KOPT-K1 (cell line): ENCODE results near the gene BST1.
"Not testable (repeated sequence)": the region's sequence is repeated elsewhere in the genome, so short reads cannot be mapped to it uniquely, and the experiment has no call there.

ENCODE experiments used
- H3K27ac ChIP-seq: fragments of 200-600 bp; sonication (generic); 2 replicates; pipeline ENCODE4 v1.5.1; 2016; ENCODE audit warnings: antibody characterized with exemption, mild to moderate bottlenecking, low read depth, low read length; ENCODE audit not compliant: poor library complexity, severe bottlenecking
- H3K36me3 ChIP-seq: fragments of 200-600 bp; sonication (generic); 2 replicates; pipeline ENCODE4 v1.5.1; 2017; ENCODE audit warnings: antibody characterized with exemption, mild to moderate bottlenecking, low read length, moderate library complexity; ENCODE audit not compliant: insufficient read depth
- H3K9me3 ChIP-seq: fragments of 200-600 bp; sonication (generic); 2 replicates; pipeline ENCODE4 v1.5.1; 2017; ENCODE audit warnings: antibody characterized with exemption, low read length, mild to moderate bottlenecking; ENCODE audit not compliant: insufficient read depth, poor library complexity, severe bottlenecking

The BST1 gene

DNA sequence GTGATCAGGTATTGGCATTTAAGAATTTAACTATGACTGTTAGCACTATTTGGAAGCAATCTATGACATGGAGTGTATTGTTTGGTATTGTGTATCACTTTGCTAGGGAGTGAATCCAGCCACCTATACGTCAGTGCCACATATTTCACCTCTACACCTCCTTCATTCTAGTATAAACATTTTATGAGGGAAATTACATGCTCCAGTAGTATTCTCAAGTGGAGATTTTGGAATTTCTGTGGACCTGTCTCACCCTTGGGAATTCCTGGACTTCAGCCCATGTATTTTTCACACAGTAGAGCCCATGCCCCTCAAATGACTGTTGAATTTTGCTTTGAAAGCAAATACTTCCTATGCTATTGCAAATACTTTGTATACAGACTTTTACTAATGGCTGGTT, 11.3 kb downstream of the BST1 start:
- Histone ChIP-seq H3K36me3 (no peaks in the 10 kb centered on the region), H3K27ac (no peak overlapping the region), H3K9me3 (no peaks in the 10 kb centered on the region)

DNA sequence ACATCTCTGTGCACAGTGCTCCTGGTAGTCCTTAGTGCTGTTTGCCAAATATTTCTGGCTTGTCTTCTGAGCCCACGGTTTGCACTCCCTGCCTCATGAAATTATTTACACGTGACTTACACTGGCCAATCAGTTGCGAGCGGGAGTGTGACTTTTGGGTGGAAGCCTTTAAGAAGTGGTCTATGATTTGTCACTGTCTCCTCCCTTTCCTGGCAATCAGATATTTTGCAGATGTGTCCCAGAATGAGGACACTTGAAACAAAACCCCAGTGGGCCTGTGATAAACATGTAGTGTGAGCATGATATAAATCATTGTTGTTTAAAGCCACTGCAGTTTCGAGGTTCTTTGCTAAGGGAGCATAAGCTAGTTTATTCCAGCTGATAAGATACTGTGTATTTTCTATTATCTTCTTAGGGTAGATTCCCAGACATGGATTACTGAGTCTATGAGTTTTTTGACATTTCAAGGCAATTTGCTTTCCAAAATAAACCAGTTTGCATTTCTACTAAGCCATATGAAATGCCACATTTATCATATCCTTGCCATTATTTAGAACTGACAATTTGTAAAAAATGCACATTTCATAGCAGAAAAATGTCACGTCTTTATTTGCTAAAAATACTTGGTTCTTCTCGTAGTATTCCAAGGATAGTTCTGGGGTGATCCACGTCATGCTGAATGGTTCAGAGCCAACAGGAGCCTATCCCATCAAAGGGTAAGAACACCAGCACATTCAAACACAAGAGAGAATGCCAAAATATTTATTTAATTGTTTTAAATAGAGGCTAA, 12.0 kb downstream of the BST1 start:
- H3K36me3 ChIP-seq = no peaks in the 10 kb centered on the region
- no peak overlapping the region for H3K27ac ChIP-seq

DNA sequence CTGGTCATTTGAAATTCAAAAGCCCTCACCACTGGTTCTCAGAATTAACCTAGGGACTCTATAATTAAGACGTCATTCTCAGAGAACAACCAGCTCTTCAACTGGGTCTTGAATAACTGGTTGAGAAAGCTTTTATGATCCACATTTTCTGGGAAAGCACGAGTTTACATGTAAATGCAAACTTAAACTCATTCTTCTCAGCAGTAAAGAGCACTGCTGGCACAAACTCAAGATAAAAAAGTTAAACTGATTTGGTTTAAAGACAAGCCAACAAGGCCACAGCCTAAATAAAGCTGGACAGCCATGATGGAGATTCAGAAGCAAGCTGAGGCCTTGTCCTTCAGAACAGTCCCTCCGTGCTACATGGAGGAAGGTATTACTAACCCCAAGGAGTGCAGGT, 13.2 kb downstream of the BST1 start:
- Histone ChIP-seq H3K27ac (no peak overlapping the region), H3K9me3 (no peaks in the 10 kb centered on the region), H3K36me3 (no peaks in the 10 kb centered on the region)

More for the DNA sequence above, 12.0 kb downstream of the BST1 start:
- no peaks in the 10 kb centered on the region for H3K9me3 ChIP-seq

DNA sequence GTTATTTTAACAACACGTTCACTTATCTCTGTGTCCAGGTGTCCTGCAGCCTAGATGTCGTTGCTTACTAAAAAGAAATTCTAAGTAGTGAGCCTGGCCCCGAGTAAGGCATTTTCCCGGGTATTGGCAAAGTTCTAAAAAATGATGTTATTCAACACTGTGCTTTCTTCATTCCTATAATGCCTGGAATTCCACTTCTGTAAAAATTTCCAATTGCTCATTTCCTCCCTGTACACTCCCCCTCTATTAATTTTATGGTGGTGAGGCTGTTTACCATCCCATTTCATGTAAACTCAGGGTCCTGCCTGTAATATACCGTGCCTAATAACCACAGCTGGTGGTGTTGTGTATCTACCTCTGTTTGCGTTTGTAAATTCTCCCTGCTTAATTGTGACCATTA, 14.2 kb downstream of the BST1 start:
- Histone ChIP-seq H3K9me3 (no peaks in the 10 kb centered on the region), H3K27ac (no peak overlapping the region), H3K36me3 (no peaks in the 10 kb centered on the region)

DNA sequence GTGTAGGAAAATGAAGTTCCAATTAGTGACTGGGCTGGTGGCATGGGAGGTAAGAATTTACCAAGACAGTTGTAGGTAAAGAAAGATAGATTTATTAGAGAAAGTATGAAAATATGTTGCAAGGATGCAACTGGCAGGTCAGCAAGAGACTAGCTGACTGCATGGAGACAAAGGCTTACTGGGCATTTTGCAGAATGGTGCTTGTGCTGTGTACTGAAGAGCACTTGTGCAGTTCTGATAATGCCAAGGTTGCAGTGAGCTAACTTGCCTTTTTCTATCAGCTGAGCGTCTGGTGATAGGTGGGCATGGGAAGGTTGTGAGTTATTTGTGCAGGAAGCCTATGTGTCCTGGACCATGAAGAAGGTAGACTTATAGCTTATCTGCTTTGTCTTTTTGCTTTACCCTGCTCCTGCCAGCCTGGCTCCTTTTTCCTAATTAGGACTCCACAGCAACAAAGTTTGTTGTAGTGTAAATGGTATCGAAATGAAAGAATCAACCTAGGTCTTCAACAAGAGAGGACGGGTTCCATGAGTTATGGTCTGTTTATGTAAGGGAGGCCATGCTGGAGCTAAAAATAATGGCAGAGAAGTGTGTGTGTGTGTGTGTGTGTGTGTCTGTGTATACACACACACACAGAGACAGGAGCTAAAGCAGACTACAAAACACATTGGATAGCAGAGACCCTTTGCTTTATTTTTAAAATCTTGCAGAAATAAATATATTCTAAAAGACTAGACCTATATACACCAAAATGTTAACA, 15.0 kb downstream of the BST1 start:
- Histone ChIP-seq H3K27ac (no peak overlapping the region), H3K9me3 (no peaks in the 10 kb centered on the region), H3K36me3 (no peaks in the 10 kb centered on the region)

DNA sequence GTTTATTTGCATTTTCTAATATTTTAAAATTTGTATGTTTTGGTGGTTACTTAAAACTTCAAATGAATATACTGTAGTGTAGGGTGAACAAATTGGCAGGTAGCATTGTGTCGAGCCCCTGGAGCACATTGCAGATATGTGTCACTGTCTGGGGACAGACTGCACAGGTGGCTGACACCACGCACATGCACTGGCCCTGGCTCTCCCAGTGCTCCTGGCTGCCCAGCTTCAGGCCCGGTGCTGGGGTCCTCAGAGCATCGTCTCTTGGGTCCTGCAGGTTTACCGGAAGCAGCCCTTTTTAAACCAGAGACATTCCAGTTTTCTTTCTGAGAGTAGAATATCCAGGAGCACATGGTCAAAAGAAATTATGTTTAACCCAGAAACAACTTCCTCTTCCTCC, 15.6 kb downstream of the BST1 start:
- Histone ChIP-seq H3K27ac (no peak overlapping the region), H3K36me3 (no peaks in the 10 kb centered on the region), H3K9me3 (no peaks in the 10 kb centered on the region)

DNA sequence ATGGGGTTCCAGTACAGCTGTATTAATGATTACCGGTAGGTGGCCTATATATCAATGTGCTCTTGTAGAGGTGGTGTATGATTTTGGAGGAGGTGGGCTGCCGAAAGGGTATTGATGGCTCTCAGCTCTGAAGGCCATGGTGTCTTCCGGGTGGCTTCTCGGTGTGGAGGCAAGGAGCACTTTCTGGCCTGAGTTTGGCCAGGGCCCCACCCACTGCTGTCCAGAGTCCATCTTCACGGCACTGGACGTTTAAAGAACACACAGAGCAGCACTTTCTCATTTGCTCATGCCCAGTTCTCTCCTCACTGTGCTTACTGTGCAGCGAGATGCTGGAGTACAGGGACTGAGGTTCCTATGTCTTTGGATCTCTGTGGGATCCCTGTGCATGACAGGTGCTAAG, 16.1 kb downstream of the BST1 start:
- no peak overlapping the region for H3K27ac ChIP-seq
- H3K9me3 ChIP-seq = no peaks in the 10 kb centered on the region
- no peaks in the 10 kb centered on the region for H3K36me3 ChIP-seq

DNA sequence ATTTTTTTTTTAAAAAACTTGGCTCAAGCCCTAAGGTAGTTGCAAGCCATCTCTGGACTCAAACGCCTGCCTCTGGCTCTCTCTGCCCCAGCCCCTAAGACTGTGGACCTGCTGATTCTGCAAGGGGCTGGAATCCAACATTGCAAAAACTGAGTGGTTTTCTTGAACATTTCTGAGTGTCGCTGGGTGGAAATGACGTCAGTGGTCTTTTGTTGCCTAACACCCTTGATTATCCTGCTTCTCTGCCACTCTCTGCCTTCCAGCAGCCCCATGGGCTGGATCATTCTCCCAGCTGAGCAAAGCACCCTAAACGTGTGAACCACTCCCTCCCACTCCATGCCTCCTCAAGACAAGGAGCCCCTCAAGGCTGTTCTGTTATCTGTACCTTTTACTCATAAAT, 16.6 kb downstream of the BST1 start:
- H3K9me3 ChIP-seq = no peaks in the 10 kb centered on the region
- H3K27ac ChIP-seq = no peak overlapping the region
- H3K36me3 ChIP-seq = no peaks in the 10 kb centered on the region

DNA sequence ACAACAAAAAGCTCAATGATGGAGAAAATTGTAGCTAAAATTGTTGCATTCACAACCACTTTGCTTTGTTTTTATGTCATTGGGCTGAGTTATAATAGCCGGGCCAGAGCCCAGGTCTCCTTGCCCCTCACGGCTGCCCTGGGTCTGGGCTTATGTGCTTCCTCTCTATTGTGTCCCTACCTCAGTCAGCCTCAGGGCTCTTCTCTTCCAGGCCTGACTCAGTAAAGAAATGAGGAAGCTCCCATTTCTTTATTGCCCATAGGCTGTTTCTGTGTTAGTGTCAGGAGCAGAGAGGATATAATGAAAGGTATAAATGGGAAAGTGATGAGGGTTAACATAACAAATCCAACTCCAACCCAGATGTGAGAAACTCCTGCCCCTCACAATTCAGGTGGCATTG, 18.0 kb downstream of the BST1 start:
- no peaks in the 10 kb centered on the region for H3K9me3 ChIP-seq
- H3K27ac ChIP-seq = no peak overlapping the region
- no peaks in the 10 kb centered on the region for H3K36me3 ChIP-seq

DNA sequence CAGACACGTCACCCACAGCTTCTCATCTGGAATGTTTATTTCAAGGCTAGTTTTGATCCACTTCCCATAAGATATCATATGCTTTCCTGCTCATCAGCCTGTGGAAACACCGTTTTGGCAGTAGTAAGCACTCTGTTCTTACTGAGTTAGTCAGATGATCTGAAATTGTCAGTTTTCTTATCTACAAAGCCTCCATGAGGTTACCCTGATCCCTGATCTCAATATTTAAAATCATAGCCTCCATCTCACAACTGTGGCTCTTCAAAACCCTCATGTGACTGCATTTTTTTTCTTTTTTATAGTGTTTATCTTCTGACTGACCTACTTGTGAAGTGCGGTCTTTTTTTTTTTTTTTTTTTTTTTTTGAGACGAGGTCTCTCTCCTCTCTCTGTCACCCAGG, 22.7 kb downstream of the BST1 start:
- H3K27ac ChIP-seq = no peak overlapping the region
- H3K9me3 ChIP-seq = no peaks in the 10 kb centered on the region

DNA sequence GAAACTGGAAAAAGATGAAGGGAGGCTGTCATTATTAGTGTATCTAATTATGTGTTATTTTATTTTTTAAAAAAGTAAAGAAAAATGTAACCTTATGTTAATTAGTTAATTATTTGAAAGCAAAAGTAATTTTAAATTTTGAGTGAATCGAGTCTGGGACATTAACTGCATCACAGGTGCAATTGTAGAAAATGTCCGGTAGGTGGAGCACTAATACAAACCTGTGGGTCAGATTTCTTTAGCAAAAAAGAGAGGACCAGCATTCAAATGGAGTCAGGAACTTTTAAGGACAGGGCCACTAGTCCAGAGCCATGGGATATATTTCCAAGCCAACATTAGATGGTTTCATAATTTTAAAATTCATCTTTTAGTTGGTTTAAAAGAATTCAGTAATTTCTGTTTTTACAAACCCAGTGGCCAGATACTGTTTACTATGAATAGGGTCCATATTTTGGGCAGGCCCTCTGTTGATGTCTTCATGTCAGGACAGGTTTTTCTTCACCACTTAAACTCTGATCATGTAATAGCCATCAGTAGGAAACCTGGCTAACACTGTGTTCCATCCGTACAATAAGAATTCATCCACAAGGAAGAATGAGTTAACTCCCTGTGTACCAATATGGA, 27.2 kb downstream of the BST1 start:
- Histone ChIP-seq H3K9me3 (peaks cover 10% of the 10 kb centered on the region), H3K27ac (no peak overlapping the region), H3K36me3 (no peaks in the 10 kb centered on the region)

More for the DNA sequence above, 22.7 kb downstream of the BST1 start:
- no peaks in the 10 kb centered on the region for H3K36me3 ChIP-seq

DNA sequence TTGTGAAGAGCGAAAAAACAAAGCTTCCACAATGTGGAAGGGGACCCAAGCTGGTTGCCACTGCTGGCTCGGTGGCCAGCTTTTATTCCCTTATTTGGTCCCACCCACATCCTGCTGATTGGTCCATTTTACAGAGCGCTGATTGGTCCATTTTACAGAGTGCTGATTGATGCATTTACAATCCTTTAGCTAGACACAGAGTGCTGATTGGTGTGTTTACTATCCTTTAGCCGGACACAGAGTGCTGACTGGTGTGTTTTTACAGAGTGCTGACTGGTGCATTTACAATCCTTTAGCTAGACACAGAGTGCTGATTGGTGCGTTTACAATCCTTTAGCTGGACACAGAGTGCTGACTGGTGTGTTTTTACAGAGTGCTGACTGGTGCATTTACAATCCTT, 30.2 kb downstream of the BST1 start:
- not testable (repeated sequence) for H3K36me3 ChIP-seq

DNA sequence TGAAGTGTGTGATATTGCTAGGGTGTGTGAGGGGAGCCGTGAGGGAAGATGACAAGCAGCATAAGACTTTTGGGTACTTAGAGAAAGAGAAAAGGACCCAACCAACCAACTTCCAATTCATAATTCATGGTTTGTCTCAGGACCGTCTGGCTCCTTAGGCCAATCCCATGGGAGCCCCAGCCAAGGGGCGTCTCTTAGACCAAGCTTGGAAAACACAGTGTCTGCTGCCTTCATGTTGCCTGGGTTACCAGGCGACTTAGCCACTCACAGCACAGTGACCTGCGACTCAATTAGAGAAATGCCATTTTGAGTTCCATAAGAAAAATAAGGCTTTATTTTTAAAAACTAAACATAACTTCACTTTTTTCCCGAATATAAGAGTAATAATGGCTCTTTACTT, 32.7 kb downstream of the BST1 start:
- Histone ChIP-seq H3K27ac (no peak overlapping the region), H3K36me3 (no peaks in the 10 kb centered on the region), H3K9me3 (peaks cover 10% of the 10 kb centered on the region)

More for the DNA sequence above, 30.2 kb downstream of the BST1 start:
- not testable (repeated sequence) for H3K27ac ChIP-seq, H3K9me3 ChIP-seq

DNA sequence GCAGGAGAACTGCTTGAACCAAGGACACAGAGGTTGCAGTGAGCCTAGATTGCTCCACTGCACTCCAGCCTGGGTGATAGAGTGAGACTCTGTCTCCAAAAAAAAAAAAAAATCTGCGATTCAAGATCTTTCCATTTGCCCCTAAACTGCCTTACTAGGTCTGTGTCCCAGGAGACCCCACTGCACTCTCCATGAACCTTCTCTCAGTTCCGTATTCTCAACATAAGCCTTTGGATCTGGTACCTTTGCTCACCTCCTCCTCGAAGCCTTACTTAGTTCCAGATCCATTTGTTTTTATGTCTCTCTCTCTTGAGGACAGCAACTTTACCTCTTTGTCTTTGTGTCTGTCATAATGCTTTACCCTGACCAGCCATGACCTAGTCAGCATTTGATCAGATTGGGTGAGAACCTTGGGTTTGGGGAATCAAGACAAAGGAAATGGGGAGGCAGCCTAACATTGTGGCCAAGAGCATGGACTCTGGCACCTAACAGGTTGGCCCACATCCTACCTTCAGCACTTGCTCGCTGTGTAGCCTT, 33.7 kb downstream of the BST1 start:
- H3K9me3 ChIP-seq = peaks cover 20% of the 10 kb centered on the region
- H3K36me3 ChIP-seq = no peaks in the 10 kb centered on the region
- H3K27ac ChIP-seq = no peak overlapping the region

DNA sequence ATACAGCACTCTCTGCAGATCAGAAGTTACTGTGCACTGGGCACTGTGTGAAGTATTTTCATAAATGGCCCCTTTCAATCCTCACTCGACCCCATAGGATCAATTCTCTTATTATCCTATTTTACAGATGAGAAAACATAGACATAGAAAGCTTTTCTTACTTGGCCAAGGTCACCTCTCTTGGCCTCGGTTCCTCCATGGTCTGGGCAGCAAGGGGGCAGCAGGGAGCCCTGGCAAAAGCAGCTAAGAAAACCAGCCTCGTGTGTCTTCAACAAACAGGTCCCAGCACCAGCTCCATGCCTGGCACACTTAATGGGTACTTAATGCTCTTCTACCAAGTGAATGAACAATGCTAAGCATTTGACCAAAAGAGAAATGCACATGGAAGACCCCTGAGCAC, 34.4 kb downstream of the BST1 start:
- H3K9me3 ChIP-seq = peaks cover 26% of the 10 kb centered on the region
- no peak overlapping the region for H3K27ac ChIP-seq
- no peaks in the 10 kb centered on the region for H3K36me3 ChIP-seq
